Effector memory CD4-positive, alpha-beta T cell (primary cell): ENCODE data around the gene BMERB1.
"Not testable (repeated sequence)": the region's sequence is repeated elsewhere in the genome, so short reads cannot be mapped to it uniquely, and the experiment has no call there.

Source experiments
- DNase-seq, 3 donors: peaks; one replicate each; pipeline ENCODE4 v3.0.0-alpha.2; 2020
- H3K27ac ChIP-seq: 2 replicates; pipeline ENCODE4 v1.7.0; 2013; ENCODE audit warnings: mild to moderate bottlenecking, low read length, moderate library complexity; ENCODE audit not compliant: insufficient read depth, poor library complexity, severe bottlenecking
- H3K27me3 ChIP-seq: replicated peaks from 2 replicates; pipeline ENCODE4 v1.7.0; 2013; ENCODE audit warnings: mild to moderate bottlenecking, low read length; ENCODE audit not compliant: insufficient read depth, control insufficient read depth, poor library complexity, severe bottlenecking
- H3K36me3 ChIP-seq: 2 replicates; pipeline ENCODE4 v1.7.0; 2013; ENCODE audit warnings: mild to moderate bottlenecking, low read length, moderate library complexity; ENCODE audit not compliant: control insufficient read depth, insufficient read depth
- H3K4me1 ChIP-seq: 2 replicates; pipeline ENCODE4 v1.7.0; 2013; ENCODE audit warnings: low read length, mild to moderate bottlenecking; ENCODE audit not compliant: control insufficient read depth, insufficient read depth, poor library complexity, severe bottlenecking
- H3K4me3 ChIP-seq: 2 replicates; pipeline ENCODE4 v1.7.0; 2013; ENCODE audit warnings: low read length, low read depth, mild to moderate bottlenecking; ENCODE audit not compliant: insufficient read depth, poor library complexity, severe bottlenecking
- H3K9me3 ChIP-seq: 2 replicates; pipeline ENCODE4 v1.7.0; 2013; ENCODE audit warnings: mild to moderate bottlenecking, low read length, moderate library complexity; ENCODE audit not compliant: control insufficient read depth

Gene BMERB1

GRCh38 chr16:15567823-15568222 lies 133.4 kb downstream of the BMERB1 start:
- Histone ChIP-seq H3K36me3 (no peaks in the 10 kb centered on the region), H3K27ac (no peak overlapping the region), H3K4me3 (no peak overlapping the region), H3K27me3 (no peaks in the 10 kb centered on the region), H3K9me3 (no peaks in the 10 kb centered on the region), H3K4me1 (no peaks in the 10 kb centered on the region)
- no peak for DNase-seq

- not testable (repeated sequence) for H3K27me3 ChIP-seq, DNase-seq
Measured at GRCh38 chr16:15570666-15571065, 136.3 kb downstream of the BMERB1 start.

GRCh38 chr16:15571557-15571956 lies 137.2 kb downstream of the BMERB1 start:
- no peaks in the 10 kb centered on the region for H3K27me3 ChIP-seq
- no peak overlapping the region for H3K27ac ChIP-seq
- no peaks in the 10 kb centered on the region for H3K4me1 ChIP-seq
- H3K9me3 ChIP-seq, result no peaks in the 10 kb centered on the region
- H3K4me3 ChIP-seq, result no peak overlapping the region
- no peak for DNase-seq
- H3K36me3 ChIP-seq, result no peaks in the 10 kb centered on the region

More at GRCh38 chr16:15570666-15571065, 136.3 kb downstream of the BMERB1 start:
- not testable (repeated sequence) for H3K27ac ChIP-seq, H3K9me3 ChIP-seq, H3K4me3 ChIP-seq, H3K4me1 ChIP-seq, H3K36me3 ChIP-seq

GRCh38 chr16:15572329-15573001 lies 138.1 kb downstream of the BMERB1 start:
- Histone ChIP-seq H3K27me3 (no peaks in the 10 kb centered on the region), H3K36me3 (no peaks in the 10 kb centered on the region), H3K4me1 (no peaks in the 10 kb centered on the region), H3K9me3 (no peaks in the 10 kb centered on the region), H3K4me3 (no peak overlapping the region), H3K27ac (no peak overlapping the region)
- DNase-seq, result no peak

- no peaks in the 10 kb centered on the region for H3K27me3 ChIP-seq
- no peaks in the 10 kb centered on the region for H3K4me1 ChIP-seq
- no peak overlapping the region for H3K27ac ChIP-seq
- H3K9me3 ChIP-seq, result no peaks in the 10 kb centered on the region
- no peaks in the 10 kb centered on the region for H3K36me3 ChIP-seq
- H3K4me3 ChIP-seq, result no peak overlapping the region
- no peak for DNase-seq
Measured at GRCh38 chr16:15573274-15573895, 139.0 kb downstream of the BMERB1 start.

- H3K36me3 ChIP-seq, DNase-seq, H3K4me1 ChIP-seq, H3K27ac ChIP-seq, H3K27me3 ChIP-seq, H3K9me3 ChIP-seq, H3K4me3 ChIP-seq: not testable (repeated sequence)
Measured at GRCh38 chr16:15573896-15574613, 139.7 kb downstream of the BMERB1 start.

- H3K4me1 ChIP-seq, result no peaks in the 10 kb centered on the region
- H3K36me3 ChIP-seq, result no peaks in the 10 kb centered on the region
- no peaks in the 10 kb centered on the region for H3K27me3 ChIP-seq
- H3K9me3 ChIP-seq, result no peaks in the 10 kb centered on the region
- no peak overlapping the region for H3K4me3 ChIP-seq
- no peak overlapping the region for H3K27ac ChIP-seq
- DNase-seq, result no peak
Measured at GRCh38 chr16:15574614-15574948, 140.2 kb downstream of the BMERB1 start.

GRCh38 chr16:15575293-15576049 lies 141.1 kb downstream of the BMERB1 start:
- no peak for DNase-seq
- no peaks in the 10 kb centered on the region for H3K36me3 ChIP-seq
- no peaks in the 10 kb centered on the region for H3K4me1 ChIP-seq
- no peak overlapping the region for H3K27ac ChIP-seq
- H3K9me3 ChIP-seq, result no peaks in the 10 kb centered on the region
- H3K4me3 ChIP-seq, result no peak overlapping the region
- H3K27me3 ChIP-seq, result no peaks in the 10 kb centered on the region

- DNase-seq, result no peak
- H3K27ac ChIP-seq, result no peak overlapping the region
- H3K4me1 ChIP-seq, result no peaks in the 10 kb centered on the region
- no peaks in the 10 kb centered on the region for H3K36me3 ChIP-seq
- no peak overlapping the region for H3K4me3 ChIP-seq
- H3K9me3 ChIP-seq, result no peaks in the 10 kb centered on the region
- H3K27me3 ChIP-seq, result no peaks in the 10 kb centered on the region
Measured at GRCh38 chr16:15576960-15577958, 142.9 kb downstream of the BMERB1 start.
